HepG2 (cell line): ENCODE measurements around the gene ERMARD. TPM values are rescaled to one million over a fixed set of nuclear protein-coding genes. Genes with fewer than 3 reads are reported as not detected.
A peak's percentile ranks its signal among the peaks of the same experiment; 100 is the strongest.

Source experiments
- DZIP1 ChIP-seq: sonication (generic); formaldehyde crosslinking; IDR thresholded peaks from 2 replicates; pipeline ENCODE4 v1.5.0; 2020; ENCODE audit warnings: mild to moderate bottlenecking, missing genetic modification reagents
- GTF3A ChIP-seq: sonication (generic); formaldehyde crosslinking; conservative IDR thresholded peaks from 2 replicates; pipeline ENCODE4 v1.4.0; 2020; ENCODE audit warnings: mild to moderate bottlenecking, missing genetic modification reagents
- HOXA7 ChIP-seq: sonication (generic); formaldehyde crosslinking; IDR thresholded peaks from 2 replicates; pipeline ENCODE4 v1.8.1; 2022; ENCODE audit warnings: mild to moderate bottlenecking, missing genetic modification reagents, moderate library complexity
- KLF13 ChIP-seq: sonication (generic); formaldehyde crosslinking; IDR thresholded peaks from 2 replicates; pipeline ENCODE4 v1.4.0; 2020; ENCODE audit warnings: mild to moderate bottlenecking, missing genetic modification reagents
- MIXL1 ChIP-seq: IDR thresholded peaks from 2 replicates; pipeline ENCODE4 v1.6.1; 2016
- MXD4 ChIP-seq: IDR thresholded peaks from 2 replicates; pipeline ENCODE4 v1.6.1; 2016; ENCODE audit warnings: mild to moderate bottlenecking, missing biosample characterization, missing genetic modification reagents
- NAIF1 ChIP-seq: sonication (generic); formaldehyde crosslinking; IDR thresholded peaks from 2 replicates; pipeline ENCODE4 v1.5.0; 2020; ENCODE audit warnings: mild to moderate bottlenecking, missing genetic modification reagents, borderline replicate concordance
- NFYB ChIP-seq: sonication (generic); formaldehyde crosslinking; IDR thresholded peaks from 2 replicates; pipeline ENCODE4 v1.4.0; 2020; ENCODE audit warnings: missing genetic modification reagents
- PCBP1 ChIP-seq: fragments of 200-400 bp; formaldehyde crosslinking; IDR thresholded peaks from 2 replicates; pipeline ENCODE4 v1.6.1; 2017; ENCODE audit warnings: mild to moderate bottlenecking, low read depth, low read length, borderline replicate concordance
- U2AF1 ChIP-seq: fragments of 200-400 bp; formaldehyde crosslinking; optimal IDR thresholded peaks from 2 replicates; pipeline ENCODE3; 2017; ENCODE audit warnings: mild to moderate bottlenecking, low read depth, low read length
- XBP1 ChIP-seq: sonication (generic); formaldehyde crosslinking; IDR thresholded peaks from 2 replicates; pipeline ENCODE4 v1.5.0; 2020; ENCODE audit warnings: missing genetic modification reagents
- ZBTB20 ChIP-seq: sonication (generic); formaldehyde crosslinking; IDR thresholded peaks from 2 replicates; pipeline ENCODE4 v1.8.1; 2023; ENCODE audit warnings: missing genetic modification reagents, low read depth, mild to moderate bottlenecking, borderline replicate concordance
- ZBTB21 ChIP-seq: sonication (generic); formaldehyde crosslinking; IDR thresholded peaks from 2 replicates; pipeline ENCODE4 v1.4.0; 2020; ENCODE audit warnings: missing genetic modification reagents
- ZFP36L2 ChIP-seq: sonication (generic); formaldehyde crosslinking; IDR thresholded peaks from 2 replicates; pipeline ENCODE4 v1.4.0; 2020; ENCODE audit warnings: missing genetic modification reagents
- ZKSCAN5 ChIP-seq: sonication (generic); formaldehyde crosslinking; IDR thresholded peaks from 2 replicates; pipeline ENCODE4 v1.5.1; 2020; ENCODE audit warnings: mild to moderate bottlenecking, missing genetic modification reagents
- ZNF121 ChIP-seq: sonication (generic); formaldehyde crosslinking; IDR thresholded peaks from 2 replicates; pipeline ENCODE4 v1.5.0; 2020; ENCODE audit warnings: mild to moderate bottlenecking, missing genetic modification reagents
- ZNF232 ChIP-seq: sonication (generic); formaldehyde crosslinking; IDR thresholded peaks from 2 replicates; pipeline ENCODE4 v1.4.0; 2020; ENCODE audit warnings: missing genetic modification reagents, borderline replicate concordance
- ZNF33A ChIP-seq: sonication (generic); formaldehyde crosslinking; IDR thresholded peaks from 2 replicates; pipeline ENCODE4 v1.5.1; 2020; ENCODE audit warnings: missing genetic modification reagents, mild to moderate bottlenecking, moderate library complexity, borderline replicate concordance
- ZNF431 ChIP-seq: sonication (generic); formaldehyde crosslinking; IDR thresholded peaks from 2 replicates; pipeline ENCODE4 v1.9.0; 2022; ENCODE audit warnings: missing genetic modification reagents, low read depth, mild to moderate bottlenecking, borderline replicate concordance
- ZNF513 ChIP-seq: sonication (generic); formaldehyde crosslinking; conservative IDR thresholded peaks from 2 replicates; pipeline ENCODE4 v1.5.0; 2020; ENCODE audit warnings: missing genetic modification reagents
- ZNF543 ChIP-seq: sonication (generic); formaldehyde crosslinking; IDR thresholded peaks from 2 replicates; pipeline ENCODE4 v1.4.0; 2020; ENCODE audit warnings: mild to moderate bottlenecking, missing genetic modification reagents
- ZNF674 ChIP-seq: sonication (generic); formaldehyde crosslinking; IDR thresholded peaks from 2 replicates; pipeline ENCODE4 v1.5.0; 2020; ENCODE audit warnings: low read depth, mild to moderate bottlenecking, missing genetic modification reagents
- ZNF703 ChIP-seq: sonication (generic); formaldehyde crosslinking; IDR thresholded peaks from 2 replicates; pipeline ENCODE4 v1.5.1; 2020; ENCODE audit warnings: missing genetic modification reagents, mild to moderate bottlenecking, moderate library complexity, borderline replicate concordance
- ZNF720 ChIP-seq: sonication (generic); formaldehyde crosslinking; IDR thresholded peaks from 2 replicates; pipeline ENCODE4 v1.4.0; 2020; ENCODE audit warnings: missing genetic modification reagents
- ZNF749 ChIP-seq: sonication (generic); formaldehyde crosslinking; IDR thresholded peaks from 2 replicates; pipeline ENCODE4 v1.8.0; 2022; ENCODE audit warnings: mild to moderate bottlenecking, missing genetic modification reagents, moderate library complexity, borderline replicate concordance
- ZNF782 ChIP-seq: sonication (generic); formaldehyde crosslinking; IDR thresholded peaks from 2 replicates; pipeline ENCODE4 v1.4.0; 2020; ENCODE audit warnings: missing genetic modification reagents, mild to moderate bottlenecking, borderline replicate concordance
- ZNF850 ChIP-seq: sonication (generic); formaldehyde crosslinking; conservative IDR thresholded peaks from 2 replicates; pipeline ENCODE4 v1.9.0; 2021; ENCODE audit warnings: mild to moderate bottlenecking, missing genetic modification reagents
- ZNF879 ChIP-seq: sonication (generic); formaldehyde crosslinking; IDR thresholded peaks from 2 replicates; pipeline ENCODE4 v1.8.1; 2023; ENCODE audit warnings: missing genetic modification reagents
- polyA plus RNA-seq, 8 experiments: library from polyadenylated mRNA; depleted of rRNA in 3 of 8; stranded (reverse) in 7 of 8; unstranded in 1 of 8; fragments of >200 nt; fragmentation: Illumina TruSeq in 4 of 8; extraction: Trizol in 4 of 8; gene quantifications; 2 replicates each; pipeline versions ENCODE4 v1.2.1 to v1.2.3, GENCODE V29; 2011 to 2016; ENCODE audit warnings: low read depth in 4 of 8, missing spikeins in 1 of 8, mixed read lengths in 1 of 8; ENCODE audit not compliant: insufficient read depth in 1 of 8
- total RNA-seq, 5 experiments: library from RNA; depleted of rRNA; stranded (reverse); fragments of >200 nt; fragmentation: Illumina TruSeq; extraction: Trizol; gene quantifications; 2 replicates each; pipeline ENCODE4 v1.2.3, GENCODE V29; 2016; ENCODE audit warnings: low read depth in 1 of 5

Gene ERMARD
- total and polyA plus RNA-seq, 2 of the 13 experiments (the other 11 are each of a cell fraction or from before 2014, with no cell fraction given) = 8.8 to 10.7 TPM

GRCh38 chr6:169751242-169752073 lies at the start of gene ERMARD, which contains the start of gene DYNLT2 (continued):
- no peak for TF ChIP-seq ZBTB21 (CRISPR knock-in tag)
- peak; percentile 89 for TF ChIP-seq ZBTB20
- TF ChIP-seq HOXA7 (CRISPR knock-in tag) = no peak
- TF ChIP-seq ZNF850 (CRISPR knock-in tag) = peak; percentile 50
- TF ChIP-seq ZNF703 (CRISPR knock-in tag) = peak; percentile 88
- TF ChIP-seq KLF13 (CRISPR knock-in tag) = no peak
- TF ChIP-seq ZNF121 = peak; percentile 73
- TF ChIP-seq ZNF749 (CRISPR knock-in tag) = peak; percentile 99
- TF ChIP-seq DZIP1 (CRISPR knock-in tag) = peak; percentile 91
- peak; percentile 98 for TF ChIP-seq ZNF431
- TF ChIP-seq ZKSCAN5 (CRISPR knock-in tag) = no peak
- TF ChIP-seq U2AF1 = no peak
- peak; percentile 69 for TF ChIP-seq ZNF232 (CRISPR knock-in tag)
- TF ChIP-seq NFYB (CRISPR knock-in tag) = peak; percentile 65
- TF ChIP-seq GTF3A (CRISPR knock-in tag) = peak; percentile 92
- TF ChIP-seq MIXL1 (CRISPR knock-in tag) = peak; percentile 89
- peak; percentile 88; the same call in 1 of the 2 replicates for TF ChIP-seq PCBP1
- TF ChIP-seq NAIF1 (CRISPR knock-in tag) = peak; percentile 90; the same call in 1 of the 2 replicates
- peak; percentile 89; the same call in 1 of the 2 replicates for TF ChIP-seq ZNF782 (CRISPR knock-in tag)
- 0 out of 2 replicates have a peak, but pooled peaks have one; percentile 21 for TF ChIP-seq ZNF33A (CRISPR knock-in tag)
- peak; percentile 83; the same call in 1 of the 2 replicates for TF ChIP-seq ZNF513 (CRISPR knock-in tag)
- peak; percentile 98 for TF ChIP-seq ZNF674
- TF ChIP-seq ZNF879 (CRISPR knock-in tag) = peak; percentile 88; the same call in 1 of the 2 replicates
- 0 out of 2 replicates have a peak, but pooled peaks have one; percentile 18 for TF ChIP-seq ZNF720 (CRISPR knock-in tag)
- peak; percentile 95 for TF ChIP-seq MXD4 (CRISPR knock-in tag)
- peak; percentile 97 for TF ChIP-seq ZNF543 (CRISPR knock-in tag)
- TF ChIP-seq XBP1 (CRISPR knock-in tag) = no peak
- 0 out of 2 replicates have a peak, but pooled peaks have one; percentile 27 for TF ChIP-seq ZFP36L2 (CRISPR knock-in tag)
